HepG2 (cell line): Measurements from ENCODE around the gene TAB2.

Experiments
- CEBPB ChIP-seq: IDR thresholded peaks from 2 replicates; pipeline ENCODE4 v1.6.1; 2011; ENCODE audit warnings: low read depth, low read length, improper control_type of control experiment, borderline replicate concordance
- CREM ChIP-seq, 2 experiments: sonication (generic) in 1 of 2; formaldehyde crosslinking in 1 of 2; IDR thresholded peaks; 2 replicates each; pipeline versions ENCODE4 v1.4.0 to v1.6.1; 2016 to 2020; ENCODE audit warnings: antibody characterized with exemption in 1 of 2, mild to moderate bottlenecking in 1 of 2, missing genetic modification reagents in 1 of 2
- CTCF ChIP-seq: sonication (generic); formaldehyde crosslinking; IDR thresholded peaks from 2 replicates; pipeline ENCODE4 v1.5.0; 2020; ENCODE audit warnings: mild to moderate bottlenecking, missing genetic modification reagents, moderate library complexity
- HDAC1 ChIP-seq: sonication (generic); formaldehyde crosslinking; IDR thresholded peaks from 2 replicates; pipeline ENCODE4 v1.5.1; 2020; ENCODE audit warnings: mild to moderate bottlenecking, missing genetic modification reagents
- POLR2A ChIP-seq, 2 experiments: IDR thresholded peaks; 2 replicates each; pipeline ENCODE4 v1.6.1; 2011; ENCODE audit warnings: low read depth in 2 of 2, low read length in 2 of 2, mild to moderate bottlenecking in 1 of 2, moderate library complexity in 1 of 2; ENCODE audit not compliant: insufficient read depth in 1 of 2
- ZNF512 ChIP-seq: sonication (generic); formaldehyde crosslinking; IDR thresholded peaks from 2 replicates; pipeline ENCODE4 v1.4.0; 2020; ENCODE audit warnings: mild to moderate bottlenecking, missing genetic modification reagents
- ZNF543 ChIP-seq: sonication (generic); formaldehyde crosslinking; IDR thresholded peaks from 2 replicates; pipeline ENCODE4 v1.4.0; 2020; ENCODE audit warnings: mild to moderate bottlenecking, missing genetic modification reagents
- TF ChIP-seq, protein P1 (sequence below): sonication (generic); formaldehyde crosslinking; IDR thresholded peaks from 2 replicates; pipeline ENCODE4 v1.5.0; 2020; ENCODE audit warnings: mild to moderate bottlenecking, missing genetic modification reagents

GRCh38 chr6:149438855-149439254 is 121.3 kb downstream of the TAB2 start:
- TF ChIP-seq POLR2A (IDR thresholded peaks at IDR 0.05; ENCODE audit: insufficient read depth in 1 of 2, low read depth in 2 of 2, low read length in 2 of 2) (no peak), CEBPB (no peak), CTCF (CRISPR knock-in tag) (no peak), ZNF512 (no peak), CREM (IDR thresholded peaks at IDR 0.05) (no peak), CREM (CRISPR knock-in tag; IDR thresholded peaks at IDR 0.05) (no peak), HDAC1 (CRISPR knock-in tag) (no peak), ZNF543 (no peak)
- TF ChIP-seq, protein P1, sequence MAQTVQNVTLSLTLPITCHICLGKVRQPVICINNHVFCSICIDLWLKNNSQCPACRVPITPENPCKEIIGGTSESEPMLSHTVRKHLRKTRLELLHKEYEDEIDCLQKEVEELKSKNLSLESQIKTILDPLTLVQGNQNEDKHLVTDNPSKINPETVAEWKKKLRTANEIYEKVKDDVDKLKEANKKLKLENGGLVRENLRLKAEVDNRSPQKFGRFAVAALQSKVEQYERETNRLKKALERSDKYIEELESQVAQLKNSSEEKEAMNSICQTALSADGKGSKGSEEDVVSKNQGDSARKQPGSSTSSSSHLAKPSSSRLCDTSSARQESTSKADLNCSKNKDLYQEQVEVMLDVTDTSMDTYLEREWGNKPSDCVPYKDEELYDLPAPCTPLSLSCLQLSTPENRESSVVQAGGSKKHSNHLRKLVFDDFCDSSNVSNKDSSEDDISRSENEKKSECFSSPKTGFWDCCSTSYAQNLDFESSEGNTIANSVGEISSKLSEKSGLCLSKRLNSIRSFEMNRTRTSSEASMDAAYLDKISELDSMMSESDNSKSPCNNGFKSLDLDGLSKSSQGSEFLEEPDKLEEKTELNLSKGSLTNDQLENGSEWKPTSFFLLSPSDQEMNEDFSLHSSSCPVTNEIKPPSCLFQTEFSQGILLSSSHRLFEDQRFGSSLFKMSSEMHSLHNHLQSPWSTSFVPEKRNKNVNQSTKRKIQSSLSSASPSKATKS, result no peak
